ENCODE data around the gene PKIG.
A peak's percentile ranks its signal among the peaks of the same experiment; 100 is the strongest.

Gene PKIG

DNA sequence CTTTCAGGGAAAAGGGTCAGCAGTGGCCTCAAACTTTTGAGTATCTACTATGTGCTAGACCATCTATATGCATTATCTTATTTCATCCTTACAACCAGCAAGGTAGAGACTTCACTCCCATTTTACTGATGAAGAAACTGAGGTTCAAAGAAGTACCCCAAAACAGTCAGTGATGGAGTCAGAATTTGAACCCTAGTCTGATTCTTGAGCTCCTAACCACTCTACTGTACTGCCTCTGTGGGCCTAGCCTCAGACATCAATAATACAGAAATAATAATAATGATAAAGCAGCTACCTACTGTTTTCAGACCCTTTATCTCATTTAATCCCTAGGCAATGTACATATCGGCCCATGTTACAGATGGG lies 60.8 kb downstream of the PKIG start:
- H3K4me1 Mint-ChIP-seq (ENCODE audit: low read depth): peaks cover 77% of the 10 kb centered on the region
- peaks cover 11% of the 10 kb centered on the region for H3K9me3 Mint-ChIP-seq
- H3K27me3 Mint-ChIP-seq (ENCODE audit: low read depth): no peaks in the 10 kb centered on the region
- H3K36me3 Mint-ChIP-seq (ENCODE audit: low read depth): peaks cover 38% of the 10 kb centered on the region
- H3K4me3 Mint-ChIP-seq: peak overlapping the region; percentile 57
- H3K27ac Mint-ChIP-seq: peak overlapping the region; percentile 90

DNA sequence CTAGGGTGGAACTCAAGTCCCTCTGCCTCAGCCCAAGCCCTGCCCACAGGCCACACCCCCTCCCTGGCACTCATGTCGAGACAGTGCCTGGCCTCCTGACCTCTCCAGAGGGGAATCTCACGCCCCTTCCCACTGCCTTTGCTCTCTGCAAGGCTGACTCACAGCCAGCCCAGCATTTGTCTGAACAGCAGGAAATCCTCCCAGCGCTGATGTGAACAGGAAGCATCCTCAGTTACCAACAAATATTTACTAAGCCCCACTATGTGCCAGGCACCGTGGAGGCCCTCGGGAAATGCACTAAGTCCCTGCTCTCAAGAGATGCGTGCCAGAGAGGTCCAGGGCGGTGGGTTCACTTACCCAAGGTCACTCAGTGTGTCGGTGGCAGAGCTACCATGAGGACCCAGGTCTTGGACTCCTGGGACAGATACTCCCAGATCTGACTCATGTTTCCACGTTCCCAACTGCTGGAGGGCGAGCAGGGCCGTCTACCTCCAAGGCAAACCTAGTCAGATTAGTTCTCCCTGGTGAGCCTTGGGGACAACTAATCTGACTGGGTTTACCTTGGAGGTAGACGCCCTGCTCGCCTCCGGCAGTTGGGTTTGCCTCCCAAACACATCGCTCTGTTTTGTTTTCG lies 61.3 kb downstream of the PKIG start:
- Mint-ChIP-seq H3K27me3 (ENCODE audit: low read depth) (no peaks in the 10 kb centered on the region), H3K4me1 (ENCODE audit: low read depth) (peaks cover 80% of the 10 kb centered on the region), H3K36me3 (ENCODE audit: low read depth) (peaks cover 35% of the 10 kb centered on the region), H3K9me3 (peaks cover 8% of the 10 kb centered on the region), H3K27ac (peak overlapping the region; percentile 90), H3K4me3 (peak overlapping the region; percentile 57)

- Mint-ChIP-seq H3K4me1 (ENCODE audit: low read depth) (peaks cover 80% of the 10 kb centered on the region), H3K4me3 (peak overlapping the region; percentile 75), H3K9me3 (peaks cover 4% of the 10 kb centered on the region), H3K27ac (peak overlapping the region; percentile 90), H3K36me3 (ENCODE audit: low read depth) (peaks cover 31% of the 10 kb centered on the region), H3K27me3 (ENCODE audit: low read depth) (no peaks in the 10 kb centered on the region)
These were observed 61.8 kb downstream of the PKIG start for GRCh38 chr20:44644230-44644617.

DNA sequence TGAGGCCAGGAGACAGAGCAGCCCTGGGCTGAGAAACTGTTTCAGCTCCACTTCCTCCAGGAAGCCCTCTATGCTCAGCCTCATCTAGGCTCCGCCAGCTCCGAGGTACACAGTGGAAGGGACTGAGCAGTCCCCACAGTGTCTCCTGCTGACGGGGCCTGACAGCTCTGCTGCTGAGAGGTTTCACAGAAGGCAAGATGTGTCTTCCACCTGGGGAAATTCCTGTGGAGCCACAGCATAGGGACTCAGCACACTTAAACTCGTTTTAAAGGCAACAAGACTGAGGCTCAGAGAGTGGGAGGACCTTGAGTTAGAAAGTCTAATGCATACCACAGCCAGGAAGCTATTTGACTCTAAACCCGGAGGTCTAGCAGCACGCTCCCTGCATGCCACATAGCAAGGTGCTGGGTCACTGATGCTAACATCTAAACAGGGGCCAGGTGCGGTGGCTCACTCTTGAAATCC lies 62.3 kb downstream of the PKIG start:
- H3K9me3 Mint-ChIP-seq: peaks cover 4% of the 10 kb centered on the region
- peak overlapping the region; percentile 90 for H3K27ac Mint-ChIP-seq
- H3K4me1 Mint-ChIP-seq (ENCODE audit: low read depth): peaks cover 82% of the 10 kb centered on the region
- H3K4me3 Mint-ChIP-seq: peak overlapping the region; percentile 75
- H3K36me3 Mint-ChIP-seq (ENCODE audit: low read depth): peaks cover 32% of the 10 kb centered on the region
- no peaks in the 10 kb centered on the region for H3K27me3 Mint-ChIP-seq (ENCODE audit: low read depth)

DNA sequence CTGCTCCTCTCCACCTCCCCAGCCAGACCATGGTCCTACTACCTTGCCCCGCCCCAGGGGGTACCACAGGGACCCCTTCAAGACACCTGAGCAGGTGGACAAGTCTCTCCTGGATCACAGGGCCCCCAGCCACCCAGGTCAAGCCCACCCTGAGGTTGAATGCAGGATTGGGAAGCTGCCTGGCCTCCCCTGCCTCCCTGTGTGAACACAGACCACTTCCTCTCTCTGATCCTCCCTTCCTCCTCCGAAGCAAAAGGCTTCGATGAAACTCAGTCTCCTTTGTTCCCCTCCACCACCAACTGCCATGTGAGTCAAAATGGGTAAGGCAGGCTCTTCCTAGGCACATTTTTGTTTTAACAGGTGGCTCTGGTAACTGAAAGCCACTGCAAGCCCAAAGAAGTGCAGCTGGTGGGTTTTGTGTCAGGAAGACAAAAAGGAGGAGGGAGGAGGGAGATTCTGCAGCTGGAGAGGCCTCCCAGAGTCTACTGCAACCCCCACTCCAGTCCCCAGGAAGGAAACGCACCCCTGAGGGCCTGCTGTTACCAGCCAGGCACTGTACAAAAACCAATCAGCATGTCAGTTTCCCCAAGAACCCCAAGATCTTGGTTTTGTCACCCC lies 63.8 kb downstream of the PKIG start:
- Mint-ChIP-seq H3K36me3 (ENCODE audit: low read depth) (peaks cover 27% of the 10 kb centered on the region), H3K4me1 (ENCODE audit: low read depth) (peaks cover 84% of the 10 kb centered on the region), H3K9me3 (no peaks in the 10 kb centered on the region), H3K27me3 (ENCODE audit: low read depth) (no peaks in the 10 kb centered on the region), H3K4me3 (peak overlapping the region; percentile 43), H3K27ac (peak overlapping the region; percentile 90)

- Mint-ChIP-seq H3K36me3 (ENCODE audit: low read depth) (peaks cover 23% of the 10 kb centered on the region), H3K9me3 (no peaks in the 10 kb centered on the region), H3K27ac (peak overlapping the region; percentile 90), H3K4me3 (peak overlapping the region; percentile 43), H3K4me1 (ENCODE audit: low read depth) (peaks cover 79% of the 10 kb centered on the region), H3K27me3 (ENCODE audit: low read depth) (no peaks in the 10 kb centered on the region)
These were observed 64.4 kb downstream of the PKIG start for GRCh38 chr20:44646641-44647274.

DNA sequence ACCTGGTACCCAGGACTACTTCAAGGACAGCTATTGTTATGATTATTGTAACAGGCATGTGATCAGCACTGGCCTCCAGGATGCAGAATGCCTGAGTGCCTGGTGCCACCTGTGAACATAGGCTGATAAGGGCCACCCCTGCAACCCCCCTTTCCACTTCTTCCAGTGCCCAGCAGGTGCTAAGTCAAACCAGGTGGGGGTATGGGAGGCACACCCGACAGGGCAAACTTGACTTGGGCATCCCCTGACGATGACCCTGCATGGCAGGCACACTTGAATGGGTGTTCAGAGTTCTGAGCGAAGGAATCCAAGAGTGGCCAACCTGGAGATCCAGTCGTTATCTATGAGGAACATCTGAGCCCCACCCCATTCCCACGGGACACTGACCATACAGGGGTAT lies 65.7 kb downstream of the PKIG start:
- peak overlapping the region; percentile 67 for H3K27ac Mint-ChIP-seq
- peaks cover 69% of the 10 kb centered on the region for H3K4me1 Mint-ChIP-seq (ENCODE audit: low read depth)
- no peaks in the 10 kb centered on the region for H3K9me3 Mint-ChIP-seq
- no peaks in the 10 kb centered on the region for H3K27me3 Mint-ChIP-seq (ENCODE audit: low read depth)
- H3K36me3 Mint-ChIP-seq (ENCODE audit: low read depth): peaks cover 17% of the 10 kb centered on the region
- peak overlapping the region; percentile 16 for H3K4me3 Mint-ChIP-seq

GRCh38 chr20:44648579-44648978 lies 66.2 kb downstream of the PKIG start:
- no peaks in the 10 kb centered on the region for H3K9me3 Mint-ChIP-seq
- no peaks in the 10 kb centered on the region for H3K27me3 Mint-ChIP-seq (ENCODE audit: low read depth)
- H3K27ac Mint-ChIP-seq: peak overlapping the region; percentile 67
- H3K36me3 Mint-ChIP-seq (ENCODE audit: low read depth): peaks cover 20% of the 10 kb centered on the region
- H3K4me1 Mint-ChIP-seq (ENCODE audit: low read depth): peaks cover 68% of the 10 kb centered on the region
- H3K4me3 Mint-ChIP-seq: peak overlapping the region; percentile 94

DNA sequence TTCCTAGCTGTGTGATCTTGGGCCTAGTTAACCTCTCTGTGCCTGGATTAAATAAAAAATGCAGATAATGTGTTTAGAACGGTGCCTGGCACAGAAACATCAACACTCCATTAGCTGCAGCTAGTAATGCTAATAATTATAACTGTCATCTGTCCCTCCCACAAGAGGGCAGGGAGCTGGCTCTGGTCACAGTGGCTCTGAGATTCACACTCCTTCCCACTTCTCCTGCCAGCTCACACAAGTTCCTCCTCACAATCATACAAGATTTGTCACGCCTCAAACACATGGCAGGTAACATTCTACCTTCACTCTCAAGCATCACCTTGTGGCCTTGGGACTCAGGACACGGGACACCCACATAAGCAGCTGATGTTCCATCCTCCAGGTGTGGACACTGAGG lies 66.7 kb downstream of the PKIG start:
- H3K27ac Mint-ChIP-seq: peak overlapping the region; percentile 67
- peaks cover 22% of the 10 kb centered on the region for H3K36me3 Mint-ChIP-seq (ENCODE audit: low read depth)
- H3K27me3 Mint-ChIP-seq (ENCODE audit: low read depth): no peaks in the 10 kb centered on the region
- H3K4me1 Mint-ChIP-seq (ENCODE audit: low read depth): peaks cover 66% of the 10 kb centered on the region
- H3K9me3 Mint-ChIP-seq: no peaks in the 10 kb centered on the region
- peak overlapping the region; percentile 94 for H3K4me3 Mint-ChIP-seq

GRCh38 chr20:44649976-44650375 lies 67.6 kb downstream of the PKIG start:
- no peaks in the 10 kb centered on the region for H3K9me3 Mint-ChIP-seq
- H3K36me3 Mint-ChIP-seq (ENCODE audit: low read depth): peaks cover 23% of the 10 kb centered on the region
- peaks cover 59% of the 10 kb centered on the region for H3K4me1 Mint-ChIP-seq (ENCODE audit: low read depth)
- peak overlapping the region; percentile 94 for H3K4me3 Mint-ChIP-seq
- peak overlapping the region; percentile 91 for H3K27ac Mint-ChIP-seq
- no peaks in the 10 kb centered on the region for H3K27me3 Mint-ChIP-seq (ENCODE audit: low read depth)

GRCh38 chr20:44650771-44651433 lies 68.5 kb downstream of the PKIG start:
- peak overlapping the region; percentile 91 for H3K27ac Mint-ChIP-seq
- H3K4me3 Mint-ChIP-seq: peak overlapping the region; percentile 94
- no peaks in the 10 kb centered on the region for H3K27me3 Mint-ChIP-seq (ENCODE audit: low read depth)
- H3K9me3 Mint-ChIP-seq: no peaks in the 10 kb centered on the region
- H3K36me3 Mint-ChIP-seq (ENCODE audit: low read depth): peaks cover 28% of the 10 kb centered on the region
- H3K4me1 Mint-ChIP-seq (ENCODE audit: low read depth): peaks cover 53% of the 10 kb centered on the region

DNA sequence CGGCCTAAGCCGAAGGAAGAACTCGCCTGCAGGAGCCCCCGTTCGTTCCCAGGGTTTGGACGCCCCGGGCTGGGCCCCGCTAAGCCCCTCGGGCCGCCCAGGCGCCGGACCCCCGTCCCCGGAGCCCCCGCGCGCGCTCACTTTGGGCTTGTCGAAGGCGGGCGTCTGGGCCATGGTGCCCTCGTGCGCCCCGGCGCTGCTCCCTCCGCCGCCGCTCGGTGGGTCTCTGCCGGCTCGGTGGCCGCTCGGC lies 69.0 kb downstream of the PKIG start:
- Mint-ChIP-seq H3K9me3 (no peaks in the 10 kb centered on the region), H3K4me3 (peak overlapping the region; percentile 94), H3K36me3 (ENCODE audit: low read depth) (peaks cover 25% of the 10 kb centered on the region), H3K27me3 (ENCODE audit: low read depth) (no peaks in the 10 kb centered on the region), H3K27ac (peak overlapping the region; percentile 91), H3K4me1 (ENCODE audit: low read depth) (peaks cover 50% of the 10 kb centered on the region)

- no peaks in the 10 kb centered on the region for H3K27me3 Mint-ChIP-seq (ENCODE audit: low read depth)
- H3K4me3 Mint-ChIP-seq: peak within 1 kb of the TSS; percentile 94
- peak within 1 kb of the TSS; percentile 91 for H3K27ac Mint-ChIP-seq
- peaks cover 46% of the 10 kb centered on the region for H3K4me1 Mint-ChIP-seq (ENCODE audit: low read depth)
- H3K9me3 Mint-ChIP-seq: no peaks in the 10 kb centered on the region
- peaks cover 22% of the 10 kb centered on the region for H3K36me3 Mint-ChIP-seq (ENCODE audit: low read depth)
These were observed 69.5 kb downstream of the PKIG start, which contains the start of gene ADA for GRCh38 chr20:44651684-44652423. ADA (minus strand) TSS chr20:44651699; CDS start chr20:44651607, 92 bp downstream.

GRCh38 chr20:44653546-44653945 lies 71.2 kb downstream of the PKIG start:
- Mint-ChIP-seq H3K27me3 (ENCODE audit: low read depth) (no peaks in the 10 kb centered on the region), H3K27ac (no peak overlapping the region), H3K4me3 (no peak overlapping the region), H3K9me3 (no peaks in the 10 kb centered on the region), H3K4me1 (ENCODE audit: low read depth) (peaks cover 32% of the 10 kb centered on the region), H3K36me3 (ENCODE audit: low read depth) (peaks cover 33% of the 10 kb centered on the region)
